Panc1 (cell line): ENCODE measurements around the gene TUBB2B. TPM values are rescaled to one million over a fixed set of nuclear protein-coding genes. Genes with fewer than 3 reads are reported as not detected.
A peak's percentile ranks its signal among the peaks of the same experiment; 100 is the strongest.

ENCODE experiments used
- ATAC-seq: fragments of 200-7000 bp; cut with Tn5 transposase; 2 replicates; pipeline ENCODE4 v1.9.1; 2020; ENCODE audit warnings: mild to moderate bottlenecking, moderate library complexity
- BruUV-seq: library from RNA; stranded (reverse); fragments of 400-500 nt; replicated peaks from 2 replicates; lab custom pipeline; 2021; lab: Mats Ljungman, UMichigan
- CTCF ChIA-PET: fragments of 300-600 bp; sonication (Branson Sonifier 250); formaldehyde crosslinking; loops from one replicate; lab custom pipeline; 2022; ENCODE audit warnings: antibody characterized with exemption; lab: Charles Lee
- POLR2A ChIA-PET: fragments of 300-600 bp; sonication (Branson Sonifier 250); formaldehyde crosslinking; loops from one replicate; lab custom pipeline; 2022; ENCODE audit warnings: antibody characterized with exemption; lab: Charles Lee
- DNase-seq: peaks from one replicate; pipeline ENCODE4 v3.0.0-alpha.2; 2010; ENCODE audit warnings: low read depth, low spot score
- H3K27ac ChIP-seq: 2 replicates; pipeline ENCODE4 v1.5.1; 2011; ENCODE audit warnings: mild to moderate bottlenecking, low read length, inconsistent platforms
- H3K27me3 ChIP-seq: fragments of 200-500 bp; sonication (Bioruptor generic); 2 replicates; pipeline ENCODE4 v1.6.0; 2014; ENCODE audit warnings: low read length, inconsistent platforms; ENCODE audit not compliant: control insufficient read depth, insufficient read depth
- H3K36me3 ChIP-seq: fragments of 200-500 bp; sonication (Bioruptor generic); 2 replicates; pipeline ENCODE4 v1.5.1; 2014; ENCODE audit warnings: inconsistent platforms, mild to moderate bottlenecking, low read length, moderate library complexity; ENCODE audit not compliant: control insufficient read depth, insufficient read depth
- H3K4me1 ChIP-seq: 2 replicates; pipeline ENCODE4 v1.5.1; 2011; ENCODE audit warnings: inconsistent platforms, mild to moderate bottlenecking, low read length, moderate library complexity; ENCODE audit not compliant: control insufficient read depth, insufficient read depth
- H3K4me3 ChIP-seq, 2 experiments: 2 replicates each; pipeline ENCODE4 v1.5.1; 2011 to 2012; ENCODE audit warnings: low read depth in 2 of 2, low read length in 2 of 2, mild to moderate bottlenecking in 2 of 2, inconsistent platforms in 1 of 2, moderate library complexity in 1 of 2
- H3K9me3 ChIP-seq: fragments of 200-500 bp; sonication (Bioruptor generic); 2 replicates; pipeline ENCODE4 v1.5.1; 2014; ENCODE audit warnings: low read depth, mild to moderate bottlenecking, inconsistent platforms, low read length, moderate library complexity; ENCODE audit not compliant: control insufficient read depth, insufficient read depth
- POLR2AphosphoS5 ChIP-seq: IDR thresholded peaks from 2 replicates; pipeline ENCODE4 v1.6.1; 2012; ENCODE audit warnings: mild to moderate bottlenecking, low read depth, low read length, moderate library complexity
- REST ChIP-seq, 2 experiments: IDR thresholded peaks; 2 replicates each; pipeline ENCODE4 v1.6.1; 2011 to 2012; ENCODE audit warnings: low read depth in 2 of 2, control low read depth in 1 of 2, low read length in 1 of 2, mild to moderate bottlenecking in 1 of 2, moderate library complexity in 1 of 2; ENCODE audit not compliant: insufficient read depth in 1 of 2
- SIN3A ChIP-seq: IDR thresholded peaks from 2 replicates; pipeline ENCODE4 v1.6.1; 2012; ENCODE audit warnings: low read depth, mild to moderate bottlenecking, low read length, moderate library complexity, borderline replicate concordance; ENCODE audit not compliant: insufficient read depth
- TCF7L2 ChIP-seq: IDR thresholded peaks from 2 replicates; pipeline ENCODE4 v1.6.1; 2011; ENCODE audit warnings: mild to moderate bottlenecking, low read depth, low read length, inconsistent platforms
- in situ Hi-C: cut with HindIII; loops from 2 replicates; pipeline ENCODE4 v1.10.0; 2016; ENCODE audit warnings: low sequenced_read_pairs, low pct_unique_long_range_greater_than_20kb
- intact Hi-C: fragments of 100-400 bp; cut with micrococcal nuclease; formaldehyde crosslinking; loops from one replicate; pipeline ENCODE4 v1.10.0; 2022; ENCODE audit not compliant: unreplicated experiment
- total RNA-seq: library from RNA; stranded (reverse); gene quantifications from one replicate; pipeline ENCODE4 v1.2.1, GENCODE V29; 2021; ENCODE audit not compliant: unreplicated experiment
- TF ChIP-seq, protein P1 (sequence below): fragments of 450-650 bp; IDR thresholded peaks from 2 replicates; pipeline ENCODE4 v1.5.1; 2017; ENCODE audit warnings: mild to moderate bottlenecking

The TUBB2B gene
- total RNA-seq, 1 experiment from 2014 or later, result 22.7 TPM

GRCh38 chr6:3176562-3177355 lies 50.7 kb downstream of the TUBB2B start:
- ChIA-PET CTCF (interaction anchor here (0.8 kb wide), 1 partner anchor 64 kb away, joined by 3 read pairs; no protein-coding TSS in a partner anchor), POLR2A (no interaction called here)
- no TSS peak for BruUV-seq
- peak; percentile 71 for DNase-seq
- peak; percentile 58 for ATAC-seq
- Histone ChIP-seq H3K27me3 (no peaks in the 10 kb centered on the region; the same call in 1 of the 2 replicates), H3K9me3 (no peaks in the 10 kb centered on the region), H3K4me1 (no peaks in the 10 kb centered on the region), H3K27ac (no peak overlapping the region), H3K36me3 (no peaks in the 10 kb centered on the region), H3K4me3 (no peak overlapping the region)
- intact Hi-C loops, result no loop called here
- in situ Hi-C loops, result no loop called here
- TF ChIP-seq, protein P1, sequence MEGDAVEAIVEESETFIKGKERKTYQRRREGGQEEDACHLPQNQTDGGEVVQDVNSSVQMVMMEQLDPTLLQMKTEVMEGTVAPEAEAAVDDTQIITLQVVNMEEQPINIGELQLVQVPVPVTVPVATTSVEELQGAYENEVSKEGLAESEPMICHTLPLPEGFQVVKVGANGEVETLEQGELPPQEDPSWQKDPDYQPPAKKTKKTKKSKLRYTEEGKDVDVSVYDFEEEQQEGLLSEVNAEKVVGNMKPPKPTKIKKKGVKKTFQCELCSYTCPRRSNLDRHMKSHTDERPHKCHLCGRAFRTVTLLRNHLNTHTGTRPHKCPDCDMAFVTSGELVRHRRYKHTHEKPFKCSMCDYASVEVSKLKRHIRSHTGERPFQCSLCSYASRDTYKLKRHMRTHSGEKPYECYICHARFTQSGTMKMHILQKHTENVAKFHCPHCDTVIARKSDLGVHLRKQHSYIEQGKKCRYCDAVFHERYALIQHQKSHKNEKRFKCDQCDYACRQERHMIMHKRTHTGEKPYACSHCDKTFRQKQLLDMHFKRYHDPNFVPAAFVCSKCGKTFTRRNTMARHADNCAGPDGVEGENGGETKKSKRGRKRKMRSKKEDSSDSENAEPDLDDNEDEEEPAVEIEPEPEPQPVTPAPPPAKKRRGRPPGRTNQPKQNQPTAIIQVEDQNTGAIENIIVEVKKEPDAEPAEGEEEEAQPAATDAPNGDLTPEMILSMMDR, result no peak
- TF ChIP-seq REST (IDR thresholded peaks at IDR 0.05; ENCODE audit: insufficient read depth in 1 of 2, low read depth in 2 of 2, low read length in 1 of 2) (no peak), TCF7L2 (no peak), SIN3A (no peak), POLR2AphosphoS5 (no peak)

DNA sequence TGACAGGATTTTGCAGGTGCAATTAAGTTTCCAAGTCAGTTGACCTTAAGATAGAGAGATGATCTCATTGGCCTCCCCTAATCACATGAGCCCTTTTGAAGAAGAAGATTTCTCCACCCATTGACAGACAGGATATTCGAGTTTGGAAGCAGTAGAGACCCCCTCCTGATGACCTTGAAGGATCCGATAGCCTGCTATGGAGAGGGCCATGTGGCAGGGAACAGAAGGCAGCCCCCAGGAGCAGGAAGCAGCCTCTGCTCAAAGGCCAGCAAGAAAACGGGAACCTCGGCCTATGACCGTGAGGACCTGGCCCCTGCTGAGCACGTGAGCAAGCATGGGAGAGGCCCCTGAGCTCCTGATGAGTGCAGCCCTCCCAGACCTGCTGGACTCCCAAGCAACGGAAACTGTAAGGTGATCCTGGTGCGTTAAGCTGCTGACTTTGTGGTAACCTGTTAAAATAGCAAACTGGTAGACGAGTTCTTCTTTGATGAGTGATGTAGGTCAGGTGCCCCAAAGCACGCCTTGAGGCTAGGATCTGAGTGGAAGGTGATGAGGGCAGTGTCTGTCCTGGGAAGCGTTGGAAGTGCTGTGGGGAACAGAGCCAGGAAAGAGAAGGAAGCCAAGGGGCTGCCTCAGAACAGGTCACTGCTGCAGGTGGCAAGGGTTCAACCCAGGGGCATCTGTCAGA lies 51.6 kb downstream of the TUBB2B start:
- no peak overlapping the region for H3K27ac ChIP-seq
- no peak for DNase-seq
- H3K4me3 ChIP-seq, result no peak overlapping the region
- no peak for ATAC-seq
- CTCF ChIA-PET, result interaction anchor here (0.8 kb wide), 1 partner anchor 63 kb away, joined by 3 read pairs; no protein-coding TSS in a partner anchor
- H3K27me3 ChIP-seq, result no peaks in the 10 kb centered on the region
- no peaks in the 10 kb centered on the region for H3K9me3 ChIP-seq
- no peaks in the 10 kb centered on the region for H3K4me1 ChIP-seq
- in situ Hi-C loops (no loop called here), intact Hi-C loops (no loop called here)
- POLR2A ChIA-PET, result no interaction called here
- TF ChIP-seq REST (IDR thresholded peaks at IDR 0.05; ENCODE audit: insufficient read depth in 1 of 2, low read depth in 2 of 2, low read length in 1 of 2) (no peak), POLR2AphosphoS5 (no peak), TCF7L2 (no peak), SIN3A (no peak)
- TF ChIP-seq, protein P1, result no peak
- H3K36me3 ChIP-seq, result no peaks in the 10 kb centered on the region
- BruUV-seq, result no TSS peak
